GM23338 (cell line): ENCODE data around the gene GTPBP4. TPM values are rescaled to one million over a fixed set of nuclear protein-coding genes. Genes with fewer than 3 reads are reported as not detected.

ENCODE experiments used
- ATAC-seq: fragments of 200-7000 bp; cut with Tn5 transposase; 3 replicates; pipeline ENCODE4 v1.9.1; 2020
- DNase-seq: peaks from one replicate; pipeline ENCODE4 v3.0.0-alpha.2; 2015; ENCODE audit warnings: low spot score
- H2AFZ ChIP-seq: fragments of 200-600 bp; sonication (generic); 2 replicates; pipeline ENCODE4 v1.8.0; 2016; ENCODE audit warnings: antibody characterized with exemption, mild to moderate bottlenecking, moderate library complexity
- H3F3A ChIP-seq: fragments of 200-600 bp; sonication (generic); replicated peaks from 2 replicates; pipeline ENCODE4 v1.8.0; 2017; ENCODE audit warnings: antibody characterized with exemption, mixed run types, low read depth
- H3K27ac ChIP-seq: fragments of 200-600 bp; sonication (generic); 2 replicates; pipeline ENCODE4 v1.6.1; 2016; ENCODE audit warnings: low read depth
- H3K27me3 ChIP-seq: fragments of 200-600 bp; sonication (generic); 2 replicates; pipeline ENCODE4 v1.8.0; 2016; ENCODE audit warnings: mild to moderate bottlenecking, mixed run types, moderate library complexity; ENCODE audit not compliant: insufficient read depth
- H3K36me3 ChIP-seq: fragments of 200-600 bp; sonication (generic); 2 replicates; pipeline ENCODE4 v1.8.0; 2016; ENCODE audit warnings: mild to moderate bottlenecking; ENCODE audit not compliant: insufficient read depth
- H3K4me1 ChIP-seq: fragments of 200-600 bp; sonication (generic); 2 replicates; pipeline ENCODE4 v1.8.0; 2016; ENCODE audit warnings: mild to moderate bottlenecking, moderate library complexity; ENCODE audit not compliant: insufficient read depth
- H3K4me2 ChIP-seq: fragments of 200-600 bp; sonication (generic); 2 replicates; pipeline ENCODE4 v1.7.1; 2017; ENCODE audit warnings: mixed run types
- H3K4me3 ChIP-seq: fragments of 200-600 bp; sonication (generic); 2 replicates; pipeline ENCODE4 v1.6.1; 2016; ENCODE audit warnings: mixed run types
- H3K79me2 ChIP-seq: fragments of 200-600 bp; sonication (generic); replicated peaks from 2 replicates; pipeline ENCODE4 v1.8.0; 2017; ENCODE audit warnings: mild to moderate bottlenecking; ENCODE audit not compliant: insufficient read depth
- H3K9me2 ChIP-seq: fragments of 200-600 bp; sonication (generic); 2 replicates; pipeline ENCODE4 v1.8.0; 2017; ENCODE audit not compliant: insufficient read depth
- H4K20me1 ChIP-seq: fragments of 200-600 bp; sonication (generic); replicated peaks from 2 replicates; pipeline ENCODE4 v1.8.0; 2017; ENCODE audit warnings: mild to moderate bottlenecking; ENCODE audit not compliant: insufficient read depth
- H3K27ac Mint-ChIP-seq: 2 replicates; pipeline ENCODE4 v1.8.0; 2020; ENCODE audit warnings: inconsistent platforms, mild to moderate bottlenecking, moderate library complexity, mixed read lengths
- H3K27me3 Mint-ChIP-seq: 3 replicates; pipeline ENCODE4 v1.8.0; 2022; ENCODE audit warnings: low read depth, mild to moderate bottlenecking, moderate library complexity, mixed read lengths, inconsistent platforms; ENCODE audit not compliant: insufficient read depth, poor library complexity
- H3K36me3 Mint-ChIP-seq: 3 replicates; pipeline ENCODE4 v1.8.0; 2021; ENCODE audit warnings: low read depth, mild to moderate bottlenecking, inconsistent platforms, moderate library complexity, mixed read lengths
- H3K4me1 Mint-ChIP-seq: 3 replicates; pipeline ENCODE4 v1.8.0; 2020; ENCODE audit warnings: mild to moderate bottlenecking, inconsistent platforms, mixed read lengths
- H3K4me3 Mint-ChIP-seq: 3 replicates; pipeline ENCODE4 v1.8.0; 2021; ENCODE audit warnings: moderate library complexity, mild to moderate bottlenecking, inconsistent platforms, mixed read lengths
- H3K9me3 Mint-ChIP-seq: 3 replicates; pipeline ENCODE4 v1.8.0; 2020; ENCODE audit warnings: moderate library complexity, mild to moderate bottlenecking, inconsistent platforms, mixed read lengths
- ETS1 ChIP-seq: IDR thresholded peaks from 2 replicates; pipeline ENCODE4 v1.6.1; 2016; ENCODE audit warnings: antibody characterized with exemption
- EZH2phosphoT487 ChIP-seq: fragments of 200-600 bp; sonication (generic); IDR thresholded peaks from one replicate; pipeline ENCODE4 v1.8.1; 2018; ENCODE audit warnings: antibody characterized with exemption; ENCODE audit not compliant: unreplicated experiment
- NANOG ChIP-seq: IDR thresholded peaks from 2 replicates; pipeline ENCODE4 v1.6.1; 2016; ENCODE audit warnings: antibody characterized with exemption, borderline replicate concordance
- POLR2AphosphoS5 ChIP-seq: IDR thresholded peaks from 2 replicates; pipeline ENCODE4 v1.6.1; 2016; ENCODE audit warnings: antibody characterized with exemption, low read depth
- REST ChIP-seq: IDR thresholded peaks from one replicate; pipeline ENCODE4 v1.6.1; 2018; ENCODE audit warnings: antibody characterized with exemption; ENCODE audit not compliant: unreplicated experiment
- STAT1 ChIP-seq: IDR thresholded peaks from one replicate; pipeline ENCODE4 v1.6.1; 2016; ENCODE audit warnings: antibody characterized with exemption; ENCODE audit not compliant: unreplicated experiment
- ZNF114 ChIP-seq: fragments of 250-450 bp; sonication (Bioruptor Pico); IDR thresholded peaks from 2 replicates; pipeline ENCODE4 v1.5.0; 2020; ENCODE audit warnings: mild to moderate bottlenecking, moderate library complexity
- ZNF331 ChIP-seq: fragments of 250-450 bp; sonication (Bioruptor Pico); IDR thresholded peaks from 2 replicates; pipeline ENCODE4 v1.5.0; 2020; ENCODE audit warnings: low read depth, mild to moderate bottlenecking, moderate library complexity
- polyA plus RNA-seq: library from polyadenylated mRNA; unstranded; fragments of >200 nt; fragmentation: Nextera tagmentation; extraction: Ambion mirVana; gene quantifications from 2 replicates; pipeline ENCODE4 v1.2.1, GENCODE V29; 2016
- total RNA-seq: library from RNA; depleted of rRNA; stranded (reverse); fragments of >200 nt; shearing (Covaris generic); gene quantifications from 2 replicates; pipeline ENCODE4 v1.2.3, GENCODE V29; 2014
- TF ChIP-seq, protein P1 (sequence below), 2 experiments: fragments of 200-600 bp in 1 of 2; sonication (generic) in 1 of 2; conservative IDR thresholded peaks; 2 replicates each; pipeline versions ENCODE4 v1.5.1 to v1.6.1; 2016 to 2017; ENCODE audit warnings: antibody characterized with exemption in 2 of 2, low read depth in 2 of 2, mild to moderate bottlenecking in 2 of 2, moderate library complexity in 1 of 2

GTPBP4 gene
- total and polyA plus RNA-seq, 2 experiments from 2014 or later = 56.5 to 62.6 TPM

DNA sequence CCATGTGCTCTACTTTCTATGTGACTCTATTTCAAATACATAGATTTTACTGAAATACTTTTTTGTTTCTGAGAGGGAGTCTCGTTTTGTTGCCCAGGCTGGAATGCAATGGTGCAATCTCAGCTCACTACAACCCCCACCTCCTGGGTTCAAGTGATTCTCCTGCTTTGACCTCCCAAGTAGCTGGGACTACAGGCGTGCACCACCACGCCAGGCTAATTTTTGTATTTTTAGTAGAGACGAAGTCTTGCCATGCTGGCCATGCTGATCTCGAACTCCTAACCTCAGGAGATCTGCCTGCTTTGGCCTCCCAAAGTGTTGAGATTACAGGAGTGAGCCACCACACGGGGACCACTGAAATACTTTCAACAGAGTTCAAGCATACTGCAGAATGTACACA, 57.2 kb downstream of the GTPBP4 start:
- peaks cover 16% of the 10 kb centered on the region for H3K4me1 ChIP-seq
- TF ChIP-seq ETS1 = no peak
- TF ChIP-seq EZH2phosphoT487 = no peak
- no peak for TF ChIP-seq ZNF114 (CRISPR knock-in tag)
- TF ChIP-seq ZNF331 = no peak
- TF ChIP-seq NANOG = no peak
- Mint-ChIP-seq H3K9me3 (no peaks in the 10 kb centered on the region), H3K27ac (peak overlapping the region; percentile 26), H3K27me3 (peaks cover 23% of the 10 kb centered on the region), H3K36me3 (peaks cover 48% of the 10 kb centered on the region), H3K4me3 (peak overlapping the region; percentile 52; the same call in 2 of the 3 replicates), H3K4me1 (peaks cover 21% of the 10 kb centered on the region)
- peaks cover 29% of the 10 kb centered on the region for H3F3A ChIP-seq
- H3K9me2 ChIP-seq = no peaks in the 10 kb centered on the region
- H4K20me1 ChIP-seq = peaks cover 38% of the 10 kb centered on the region
- H3K79me2 ChIP-seq = peaks cover 56% of the 10 kb centered on the region
- H3K4me3 ChIP-seq = peak overlapping the region; percentile 37
- DNase-seq (no peak), ATAC-seq (no peak)
- H3K27me3 ChIP-seq = no peaks in the 10 kb centered on the region
- H2AFZ ChIP-seq = no peak overlapping the region
- peak overlapping the region; percentile 51; the same call in 1 of the 2 replicates for H3K27ac ChIP-seq
- peaks cover 41% of the 10 kb centered on the region for H3K36me3 ChIP-seq
- peak overlapping the region; percentile 70 for H3K4me2 ChIP-seq

DNA sequence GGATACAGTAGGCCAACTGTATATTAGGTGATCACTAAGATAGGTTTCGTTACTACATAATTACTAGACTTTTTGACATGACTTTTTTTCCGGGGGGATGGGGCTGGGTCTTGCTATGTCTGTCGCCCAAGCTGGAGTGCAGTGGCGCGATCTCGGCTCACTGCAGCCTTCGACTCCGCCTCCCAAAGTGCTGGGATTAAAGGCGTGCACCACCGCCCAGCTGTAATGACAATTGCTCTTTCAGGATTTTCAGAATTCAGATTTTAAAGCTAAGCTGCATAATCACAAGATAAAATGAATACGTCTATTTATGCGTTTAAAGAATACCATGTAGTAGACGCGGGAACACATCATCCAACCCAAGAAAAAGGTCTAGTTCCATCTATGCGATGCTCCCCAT, 59.7 kb downstream of the GTPBP4 start:
- 0 out of 2 replicates have a peak overlapping the region, but pooled peaks have one; percentile 98 for H3K27ac ChIP-seq
- H3K9me2 ChIP-seq = no peaks in the 10 kb centered on the region
- no peak overlapping the region for H2AFZ ChIP-seq
- H3K36me3 ChIP-seq = peaks cover 15% of the 10 kb centered on the region
- no peaks in the 10 kb centered on the region for H3K27me3 ChIP-seq
- TF ChIP-seq POLR2AphosphoS5 (no peak), ETS1 (no peak), ZNF331 (no peak), ZNF114 (CRISPR knock-in tag) (no peak), REST (no peak), NANOG (no peak), STAT1 (no peak)
- TF ChIP-seq, protein P1, sequence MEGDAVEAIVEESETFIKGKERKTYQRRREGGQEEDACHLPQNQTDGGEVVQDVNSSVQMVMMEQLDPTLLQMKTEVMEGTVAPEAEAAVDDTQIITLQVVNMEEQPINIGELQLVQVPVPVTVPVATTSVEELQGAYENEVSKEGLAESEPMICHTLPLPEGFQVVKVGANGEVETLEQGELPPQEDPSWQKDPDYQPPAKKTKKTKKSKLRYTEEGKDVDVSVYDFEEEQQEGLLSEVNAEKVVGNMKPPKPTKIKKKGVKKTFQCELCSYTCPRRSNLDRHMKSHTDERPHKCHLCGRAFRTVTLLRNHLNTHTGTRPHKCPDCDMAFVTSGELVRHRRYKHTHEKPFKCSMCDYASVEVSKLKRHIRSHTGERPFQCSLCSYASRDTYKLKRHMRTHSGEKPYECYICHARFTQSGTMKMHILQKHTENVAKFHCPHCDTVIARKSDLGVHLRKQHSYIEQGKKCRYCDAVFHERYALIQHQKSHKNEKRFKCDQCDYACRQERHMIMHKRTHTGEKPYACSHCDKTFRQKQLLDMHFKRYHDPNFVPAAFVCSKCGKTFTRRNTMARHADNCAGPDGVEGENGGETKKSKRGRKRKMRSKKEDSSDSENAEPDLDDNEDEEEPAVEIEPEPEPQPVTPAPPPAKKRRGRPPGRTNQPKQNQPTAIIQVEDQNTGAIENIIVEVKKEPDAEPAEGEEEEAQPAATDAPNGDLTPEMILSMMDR (conservative IDR thresholded peaks at IDR 0.05; ENCODE audit: low read depth in 2 of 2) = no peak
- Mint-ChIP-seq H3K4me3 (peak overlapping the region; percentile 97), H3K4me1 (peaks cover 26% of the 10 kb centered on the region), H3K27me3 (peaks cover 25% of the 10 kb centered on the region), H3K9me3 (no peaks in the 10 kb centered on the region), H3K27ac (peak overlapping the region; percentile 99), H3K36me3 (peaks cover 44% of the 10 kb centered on the region)
- peaks cover 37% of the 10 kb centered on the region for H4K20me1 ChIP-seq
- peak overlapping the region; percentile 77 for H3K4me2 ChIP-seq
- peaks cover 79% of the 10 kb centered on the region for H3K79me2 ChIP-seq
- H3K4me1 ChIP-seq = peaks cover 22% of the 10 kb centered on the region
- ATAC-seq = peak; percentile 6; the same call in 2 of the 3 replicates
- DNase-seq = peak; percentile 39
- peaks cover 30% of the 10 kb centered on the region; the same call in 1 of the 2 replicates for H3F3A ChIP-seq
- H3K4me3 ChIP-seq = peak overlapping the region; percentile 95
